Karpas-422 (cell line): Measurements from ENCODE around the gene PIK3R1. TPM values are rescaled to one million over a fixed set of nuclear protein-coding genes. Genes with fewer than 3 reads are reported as not detected.

Experiments used
- DNase-seq: peaks from one replicate; pipeline ENCODE4 v3.0.0-alpha.2; 2015
- H2AFZ ChIP-seq: fragments of 200-600 bp; sonication (generic); 2 replicates; pipeline ENCODE4 v1.6.1; 2014; ENCODE audit warnings: antibody characterized with exemption, low read length, mixed read lengths
- H3K27ac ChIP-seq: fragments of 200-600 bp; sonication (generic); 2 replicates; pipeline ENCODE4 v1.5.1; 2014; ENCODE audit warnings: mild to moderate bottlenecking, low read length, moderate library complexity
- H3K27me3 ChIP-seq: fragments of 200-600 bp; sonication (generic); 2 replicates; pipeline ENCODE4 v1.6.1; 2014; ENCODE audit warnings: low read length, mixed read lengths
- H3K36me3 ChIP-seq: fragments of 200-600 bp; sonication (generic); 2 replicates; pipeline ENCODE4 v1.6.1; 2014; ENCODE audit warnings: low read length, mixed read lengths; ENCODE audit not compliant: insufficient read depth
- H3K4me1 ChIP-seq: fragments of 200-600 bp; sonication (generic); 2 replicates; pipeline ENCODE4 v1.6.1; 2014; ENCODE audit warnings: mild to moderate bottlenecking, low read length, mixed read lengths
- H3K4me2 ChIP-seq: fragments of 200-600 bp; sonication (generic); 2 replicates; pipeline ENCODE4 v1.6.1; 2014; ENCODE audit warnings: low read length, low read depth, mild to moderate bottlenecking; ENCODE audit not compliant: poor library complexity, severe bottlenecking
- H3K4me3 ChIP-seq: fragments of 200-600 bp; sonication (generic); 2 replicates; pipeline ENCODE4 v1.5.1; 2014; ENCODE audit warnings: mild to moderate bottlenecking, antibody characterized with exemption, low read length, mixed read lengths
- H3K79me2 ChIP-seq: fragments of 200-600 bp; sonication (generic); 2 replicates; pipeline ENCODE4 v1.6.1; 2014; ENCODE audit warnings: mild to moderate bottlenecking, low read length, mixed read lengths
- H3K9ac ChIP-seq: fragments of 200-600 bp; sonication (generic); 2 replicates; pipeline ENCODE4 v1.6.0; 2014; ENCODE audit warnings: low read length
- H3K9me2 ChIP-seq: fragments of 200-600 bp; sonication (generic), shearing (Covaris generic); replicated peaks from 2 replicates; pipeline ENCODE4 v1.6.0; 2014; ENCODE audit warnings: mild to moderate bottlenecking, low read length, moderate library complexity; ENCODE audit not compliant: insufficient read depth
- H3K9me3 ChIP-seq: fragments of 300-700, 200-600 bp; sonication (generic); 2 replicates; pipeline ENCODE4 v1.6.1; 2014; ENCODE audit warnings: low read length, mixed read lengths
- H4K20me1 ChIP-seq: fragments of 200-600 bp; sonication (generic); 2 replicates; pipeline ENCODE4 v1.6.1; 2014; ENCODE audit warnings: mild to moderate bottlenecking, antibody characterized with exemption, low read length, low read depth; ENCODE audit not compliant: insufficient read depth
- total RNA-seq: library from RNA; depleted of rRNA; stranded (reverse); fragments of >200 nt; shearing (Covaris generic); gene quantifications from 2 replicates; pipeline ENCODE4 v1.2.3, GENCODE V29; 2014; ENCODE audit warnings: low replicate concordance

Gene PIK3R1
- total RNA-seq, 1 experiment from 2014 or later: 24.0 TPM

DNA sequence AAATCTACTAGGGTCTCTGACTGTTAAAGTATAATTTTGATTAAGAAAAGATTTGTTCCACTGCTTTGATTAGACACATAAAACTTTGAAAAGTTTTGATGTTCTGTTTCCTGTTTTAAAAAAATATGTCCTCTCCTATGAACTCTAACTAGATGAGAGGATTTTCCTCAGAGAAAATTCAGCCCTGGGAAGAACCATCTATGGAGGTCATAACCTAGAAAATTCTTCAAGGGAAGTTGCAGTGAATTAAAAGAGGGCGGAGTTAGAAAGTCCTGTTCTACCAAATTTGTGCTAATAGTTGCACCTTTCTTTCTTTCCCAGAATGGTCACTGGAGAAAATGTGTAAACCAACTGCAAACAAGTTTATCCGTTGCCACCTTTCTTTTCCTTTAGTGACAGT, 27.7 kb downstream of the PIK3R1 start:
- Histone ChIP-seq H3K9me3 (no peaks in the 10 kb centered on the region), H3K27me3 (no peaks in the 10 kb centered on the region), H3K79me2 (peaks cover 75% of the 10 kb centered on the region), H3K9me2 (no peaks in the 10 kb centered on the region), H3K4me1 (peaks cover 38% of the 10 kb centered on the region), H3K9ac (no peak overlapping the region), H4K20me1 (no peaks in the 10 kb centered on the region), H3K27ac (no peak overlapping the region), H2AFZ (no peak overlapping the region), H3K4me2 (no peak overlapping the region), H3K4me3 (no peak overlapping the region), H3K36me3 (no peaks in the 10 kb centered on the region)
- DNase-seq: no peak

DNA sequence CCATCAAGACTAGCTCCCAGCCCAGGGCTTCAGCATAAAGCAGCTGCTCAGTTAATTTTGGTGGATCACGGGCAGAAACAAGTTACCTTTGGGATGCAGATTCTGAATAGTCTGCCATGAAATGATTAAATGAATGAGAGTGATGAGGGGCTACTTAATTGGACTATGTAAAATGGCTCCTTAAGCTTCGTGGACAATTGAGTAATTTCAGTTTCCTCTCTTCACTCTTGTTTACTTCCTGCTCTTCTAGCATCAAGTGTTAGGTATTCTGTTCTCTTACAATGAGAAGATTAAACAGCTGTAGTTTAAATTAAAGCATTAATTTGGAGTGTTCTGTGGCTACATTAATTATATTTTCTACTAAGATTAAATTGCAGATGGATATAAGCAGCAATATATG, 28.1 kb downstream of the PIK3R1 start:
- Histone ChIP-seq H3K9me2 (no peaks in the 10 kb centered on the region), H4K20me1 (0 out of 2 replicates have a peak, but pooled peaks cover 1% of the 10 kb centered on the region), H2AFZ (no peak overlapping the region), H3K36me3 (no peaks in the 10 kb centered on the region), H3K9ac (no peak overlapping the region), H3K4me3 (no peak overlapping the region), H3K9me3 (no peaks in the 10 kb centered on the region), H3K4me2 (no peak overlapping the region), H3K27ac (no peak overlapping the region), H3K27me3 (no peaks in the 10 kb centered on the region), H3K4me1 (peaks cover 34% of the 10 kb centered on the region), H3K79me2 (peaks cover 76% of the 10 kb centered on the region)
- no peak for DNase-seq

DNA sequence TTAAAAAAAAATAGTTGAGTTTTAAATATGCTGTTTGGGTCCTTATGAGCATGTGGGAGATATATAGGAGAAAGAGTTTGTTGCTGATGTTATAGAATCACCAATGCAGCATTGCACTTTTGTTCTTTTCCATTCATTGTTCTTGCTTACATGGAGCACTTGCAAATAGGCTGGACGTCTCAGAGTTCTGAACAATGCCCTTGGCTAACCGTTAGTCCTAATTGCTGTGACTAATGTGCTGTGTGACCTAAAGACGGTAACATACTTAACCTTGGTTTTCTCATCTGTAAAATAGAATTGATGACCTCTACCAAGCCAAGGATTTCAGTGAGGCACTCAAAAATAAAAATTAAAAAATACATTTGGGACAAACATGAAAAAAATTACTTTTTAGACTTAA, 29.8 kb downstream of the PIK3R1 start:
- no peak overlapping the region for H2AFZ ChIP-seq
- peaks cover 83% of the 10 kb centered on the region for H3K79me2 ChIP-seq
- H3K9ac ChIP-seq: no peak overlapping the region
- H3K9me2 ChIP-seq: no peaks in the 10 kb centered on the region
- H4K20me1 ChIP-seq: 0 out of 2 replicates have a peak, but pooled peaks cover 3% of the 10 kb centered on the region
- no peak overlapping the region for H3K4me2 ChIP-seq
- H3K4me3 ChIP-seq: no peak overlapping the region
- H3K4me1 ChIP-seq: peaks cover 18% of the 10 kb centered on the region
- no peaks in the 10 kb centered on the region for H3K36me3 ChIP-seq
- no peak for DNase-seq
- H3K9me3 ChIP-seq: no peaks in the 10 kb centered on the region
- H3K27ac ChIP-seq: no peak overlapping the region
- no peaks in the 10 kb centered on the region for H3K27me3 ChIP-seq

DNA sequence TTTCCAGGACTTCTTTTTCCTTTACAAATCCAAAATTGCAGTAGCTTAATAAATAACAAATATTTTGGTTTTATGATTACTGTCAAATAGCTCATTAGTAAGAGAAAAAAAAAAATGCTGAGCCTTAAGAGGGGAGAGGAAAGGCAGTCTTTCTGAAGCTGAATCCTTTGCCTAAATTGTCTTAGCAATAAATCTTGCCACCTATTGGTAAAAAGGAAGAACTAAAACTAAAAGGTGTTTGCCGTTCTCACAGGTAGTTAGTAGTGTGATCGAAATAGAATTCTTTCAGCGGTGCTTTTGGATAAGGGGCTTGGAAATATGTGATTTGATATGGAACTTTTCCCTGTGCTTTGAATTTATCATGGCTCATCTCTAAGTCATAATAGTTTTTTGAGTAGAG, 31.2 kb downstream of the PIK3R1 start:
- Histone ChIP-seq H3K4me2 (no peak overlapping the region), H3K9me3 (no peaks in the 10 kb centered on the region), H3K27me3 (no peaks in the 10 kb centered on the region), H3K9ac (no peak overlapping the region), H3K4me3 (no peak overlapping the region), H3K79me2 (peaks cover 82% of the 10 kb centered on the region), H4K20me1 (peaks cover 3% of the 10 kb centered on the region; the same call in 1 of the 2 replicates), H3K36me3 (no peaks in the 10 kb centered on the region), H3K4me1 (peaks cover 5% of the 10 kb centered on the region), H3K27ac (no peak overlapping the region), H3K9me2 (no peaks in the 10 kb centered on the region), H2AFZ (no peak overlapping the region)
- peak; percentile 54 for DNase-seq

DNA sequence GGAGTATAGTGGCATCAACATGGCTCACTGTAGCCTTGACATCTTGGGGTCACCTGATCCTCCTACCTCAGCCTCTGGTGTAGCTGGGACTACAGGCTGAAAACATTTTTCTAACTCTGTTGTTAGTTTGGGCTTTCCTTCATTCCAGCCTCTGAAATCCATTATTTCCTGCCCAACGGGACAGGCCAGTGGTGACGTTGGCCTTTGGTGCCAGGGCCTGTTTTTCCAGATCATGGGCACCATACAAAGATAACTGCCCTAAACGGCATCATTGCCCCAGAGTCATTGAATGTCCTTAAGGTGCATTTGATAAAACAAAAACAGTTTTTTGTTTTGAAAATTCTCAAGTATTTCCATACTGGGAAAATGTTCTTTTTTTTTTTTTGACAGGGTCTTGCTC, 32.1 kb downstream of the PIK3R1 start:
- Histone ChIP-seq H3K4me2 (no peak overlapping the region), H3K4me3 (no peak overlapping the region), H3K36me3 (no peaks in the 10 kb centered on the region), H3K79me2 (peaks cover 82% of the 10 kb centered on the region), H3K9ac (no peak overlapping the region), H3K27me3 (no peaks in the 10 kb centered on the region), H3K27ac (no peak overlapping the region), H3K9me3 (no peaks in the 10 kb centered on the region), H3K9me2 (no peaks in the 10 kb centered on the region), H2AFZ (no peak overlapping the region), H3K4me1 (peaks cover 5% of the 10 kb centered on the region), H4K20me1 (peaks cover 3% of the 10 kb centered on the region; the same call in 1 of the 2 replicates)
- no peak for DNase-seq

DNA sequence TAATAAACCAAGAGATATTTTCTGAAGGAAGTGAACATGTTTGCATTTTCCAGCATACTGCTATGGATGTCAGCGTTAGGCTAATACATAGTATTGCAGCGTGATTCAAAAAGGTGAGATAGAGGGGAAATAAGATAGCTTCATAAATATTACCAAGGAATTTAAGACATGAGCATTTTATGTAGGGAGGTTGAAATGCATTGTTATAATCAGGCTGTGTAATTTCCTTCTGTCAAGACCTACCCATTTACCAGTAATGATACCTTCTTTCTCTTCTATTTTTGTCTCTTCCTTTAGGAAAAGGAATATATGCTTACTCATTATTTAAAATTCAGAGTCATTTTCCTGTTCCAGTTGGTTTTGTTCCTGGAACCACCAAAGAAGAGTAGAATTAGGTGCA, 33.3 kb downstream of the PIK3R1 start:
- H4K20me1 ChIP-seq: peaks cover 4% of the 10 kb centered on the region; the same call in 1 of the 2 replicates
- no peak overlapping the region for H2AFZ ChIP-seq
- no peaks in the 10 kb centered on the region for H3K27me3 ChIP-seq
- H3K9ac ChIP-seq: no peak overlapping the region
- no peaks in the 10 kb centered on the region for H3K9me2 ChIP-seq
- no peaks in the 10 kb centered on the region for H3K36me3 ChIP-seq
- no peak overlapping the region for H3K4me3 ChIP-seq
- H3K4me2 ChIP-seq: no peak overlapping the region
- H3K79me2 ChIP-seq: peaks cover 82% of the 10 kb centered on the region
- DNase-seq: no peak
- no peaks in the 10 kb centered on the region; the same call in 1 of the 2 replicates for H3K4me1 ChIP-seq
- no peak overlapping the region for H3K27ac ChIP-seq
- H3K9me3 ChIP-seq: no peaks in the 10 kb centered on the region

DNA sequence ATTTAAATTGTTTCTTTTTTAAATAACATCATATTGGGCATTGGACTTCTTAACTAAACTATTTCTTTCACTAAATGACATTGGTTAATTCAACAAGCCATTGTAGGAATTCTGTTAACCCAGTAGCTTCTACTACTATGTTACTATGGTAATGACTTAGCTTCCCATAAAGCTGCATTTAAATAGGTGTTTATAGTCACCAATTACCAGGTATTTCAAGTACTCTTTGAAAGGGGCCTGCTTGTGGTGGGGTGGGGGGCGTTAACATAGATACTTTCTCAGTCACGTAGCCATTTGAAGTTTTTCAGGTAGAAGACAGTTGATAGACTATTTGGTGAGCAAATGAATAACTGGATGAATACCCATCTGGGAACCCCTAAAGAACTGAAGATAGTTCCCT, 34.0 kb downstream of the PIK3R1 start:
- H3K4me3 ChIP-seq: no peak overlapping the region
- no peak overlapping the region for H3K27ac ChIP-seq
- H3K9me3 ChIP-seq: no peaks in the 10 kb centered on the region
- no peaks in the 10 kb centered on the region; the same call in 1 of the 2 replicates for H3K4me1 ChIP-seq
- no peak for DNase-seq
- no peaks in the 10 kb centered on the region for H3K27me3 ChIP-seq
- no peak overlapping the region for H3K4me2 ChIP-seq
- H3K36me3 ChIP-seq: no peaks in the 10 kb centered on the region
- H2AFZ ChIP-seq: no peak overlapping the region
- no peaks in the 10 kb centered on the region for H3K9me2 ChIP-seq
- H3K9ac ChIP-seq: no peak overlapping the region
- peaks cover 84% of the 10 kb centered on the region for H3K79me2 ChIP-seq
- H4K20me1 ChIP-seq: peaks cover 9% of the 10 kb centered on the region; the same call in 1 of the 2 replicates

DNA sequence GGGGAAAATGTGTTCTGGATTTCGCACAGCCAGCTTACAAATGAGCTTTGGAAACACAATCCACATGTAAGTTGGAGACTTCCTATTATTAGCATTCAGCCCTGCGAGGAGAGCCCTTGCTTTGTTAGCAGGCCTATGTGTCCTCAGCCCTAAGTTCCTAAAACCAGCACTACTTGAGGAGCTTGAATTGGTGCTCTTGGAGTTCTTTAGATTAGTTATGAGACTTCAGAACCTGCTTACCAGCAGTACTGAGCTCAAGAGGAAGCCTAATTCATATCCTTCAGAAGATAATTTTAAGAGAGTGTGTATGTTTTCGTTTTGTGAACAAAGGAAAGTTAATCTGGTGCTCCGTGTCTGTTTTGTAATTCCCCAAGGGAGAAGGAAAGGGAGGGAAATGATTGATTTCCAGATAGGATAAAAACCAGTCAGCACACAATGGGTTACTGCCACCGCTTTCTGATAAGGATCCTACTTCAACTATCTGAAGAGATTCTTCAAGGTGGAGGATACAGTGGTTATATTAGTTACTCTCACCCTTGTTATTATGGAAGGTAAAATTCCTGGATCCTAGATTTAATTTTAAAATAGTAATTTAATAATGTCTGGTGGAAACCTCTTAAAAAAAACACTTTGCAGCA, 35.2 kb downstream of the PIK3R1 start:
- Histone ChIP-seq H3K9ac (no peak overlapping the region), H2AFZ (no peak overlapping the region), H3K9me3 (no peaks in the 10 kb centered on the region), H3K9me2 (no peaks in the 10 kb centered on the region), H3K79me2 (peaks cover 86% of the 10 kb centered on the region), H3K4me2 (no peak overlapping the region), H3K27me3 (no peaks in the 10 kb centered on the region), H3K4me3 (no peak overlapping the region), H4K20me1 (peaks cover 9% of the 10 kb centered on the region; the same call in 1 of the 2 replicates), H3K36me3 (no peaks in the 10 kb centered on the region), H3K27ac (no peak overlapping the region), H3K4me1 (no peaks in the 10 kb centered on the region)
- DNase-seq: no peak
